ENCODE data around the gene KCNT2.
"Not testable (repeated sequence)": the region's sequence is repeated elsewhere in the genome, so short reads cannot be mapped to it uniquely, and the experiment has no call there.

KCNT2 gene

GRCh38 chr1:196608390-196609369, at the start of gene KCNT2:
Gene KCNT2, minus strand, starts transcription at chr1:196608440. Its CDS starts 131 bp downstream, at chr1:196608309.
- DNase-seq: peak; percentile 32 to 56 (median 39)

- no peak for DNase-seq
These were observed 47.3 kb upstream of the KCNT2 start for GRCh38 chr1:196655494-196655893.

GRCh38 chr1:196655071-196655470, 46.8 kb upstream of the KCNT2 start:
- DNase-seq: no peak

GRCh38 chr1:196654271-196654670, 46.0 kb upstream of the KCNT2 start:
- DNase-seq: no peak

GRCh38 chr1:196651637-196652215, 43.5 kb upstream of the KCNT2 start, which contains the start of gene CFH:
Gene CFH, plus strand, starts transcription at chr1:196652043. Its CDS starts 75 bp downstream, at chr1:196652118.
- peak; percentile 21 to 62 (median 50) for DNase-seq

GRCh38 chr1:196651079-196651478, 42.8 kb upstream of the KCNT2 start:
- DNase-seq: no peak

- DNase-seq: no peak
These were observed 42.2 kb upstream of the KCNT2 start for GRCh38 chr1:196650403-196650802.

GRCh38 chr1:196649990-196650389, 41.8 kb upstream of the KCNT2 start:
- no peak for DNase-seq

GRCh38 chr1:196640976-196641375, 32.7 kb upstream of the KCNT2 start:
- DNase-seq: no peak

GRCh38 chr1:196639291-196639690, 31.1 kb upstream of the KCNT2 start:
- DNase-seq: not testable (repeated sequence)

- no peak for DNase-seq
These were observed 30.2 kb upstream of the KCNT2 start for GRCh38 chr1:196638466-196638865.

- no peak for DNase-seq
These were observed 29.4 kb upstream of the KCNT2 start for GRCh38 chr1:196637606-196638005.

GRCh38 chr1:196628838-196629237, 20.6 kb upstream of the KCNT2 start:
- DNase-seq: no peak

GRCh38 chr1:196623079-196623478, 14.8 kb upstream of the KCNT2 start:
- no peak for DNase-seq

GRCh38 chr1:196619721-196620120, 11.5 kb upstream of the KCNT2 start:
- DNase-seq: no peak

GRCh38 chr1:196611873-196612272, 3.6 kb upstream of the KCNT2 start:
- DNase-seq: no peak

- no peak for DNase-seq
These were observed 1.1 kb upstream of the KCNT2 start for GRCh38 chr1:196609370-196609737.

GRCh38 chr1:196607981-196608380, 259 bp downstream of the KCNT2 start:
- no peak for DNase-seq

- DNase-seq: peak in 1 of 3 donors; percentile 0
These were observed 4.6 kb downstream of the KCNT2 start for GRCh38 chr1:196603651-196604050.

- no peak for DNase-seq
These were observed 9.1 kb downstream of the KCNT2 start for GRCh38 chr1:196598942-196599748.

GRCh38 chr1:196594700-196595099, 13.5 kb downstream of the KCNT2 start:
- no peak for DNase-seq

- no peak for DNase-seq
These were observed 14.3 kb downstream of the KCNT2 start for GRCh38 chr1:196593955-196594354.

GRCh38 chr1:196590959-196591358, 17.3 kb downstream of the KCNT2 start:
- no peak for DNase-seq
